Activated CD8-positive, alpha-beta memory T cell treated with anti-CD3 and anti-CD28 coated beads, Interleukin-2, amount 50 U/mL, for 24 hours (primary cell): Measurements from ENCODE around the gene SNRNP70.

Experiments used
- DNase-seq: peaks from one replicate; pipeline ENCODE4 v3.0.0-alpha.2; 2020; ENCODE audit errors: extremely low read depth

Gene SNRNP70

GRCh38 chr19:49098795-49099194 is 13.5 kb downstream of the SNRNP70 start:
- DNase-seq = no peak

GRCh38 chr19:49101160-49101559 is 15.9 kb downstream of the SNRNP70 start:
- no peak for DNase-seq

- no peak for DNase-seq
Observed at GRCh38 chr19:49102303-49102702, 17.1 kb downstream of the SNRNP70 start.

- no peak for DNase-seq
Observed at GRCh38 chr19:49103331-49104085, 18.3 kb downstream of the SNRNP70 start.

GRCh38 chr19:49104229-49104864 is 19.1 kb downstream of the SNRNP70 start:
- no peak for DNase-seq

- peak; percentile 28 for DNase-seq
Observed at GRCh38 chr19:49106648-49107135, 21.4 kb downstream of the SNRNP70 start.

GRCh38 chr19:49107625-49108459 is 22.6 kb downstream of the SNRNP70 start:
- DNase-seq = no peak

GRCh38 chr19:49109051-49109450 is 23.8 kb downstream of the SNRNP70 start:
- no peak for DNase-seq

GRCh38 chr19:49109569-49110233 is 24.4 kb downstream of the SNRNP70 start:
- no peak for DNase-seq

GRCh38 chr19:49110567-49110966 is 25.3 kb downstream of the SNRNP70 start:
- DNase-seq = no peak

- no peak for DNase-seq
Observed at GRCh38 chr19:49111218-49111998, 26.2 kb downstream of the SNRNP70 start.

GRCh38 chr19:49113762-49114629 is 28.7 kb downstream of the SNRNP70 start, which contains the start of gene LIN7B:
TSS of gene LIN7B (plus strand) at chr19:49114370. CDS start at chr19:49114405, 35 bp downstream.
- DNase-seq = no peak

GRCh38 chr19:49114630-49115363 is 29.5 kb downstream of the SNRNP70 start:
- DNase-seq = no peak

GRCh38 chr19:49116544-49116943 is 31.3 kb downstream of the SNRNP70 start:
- no peak for DNase-seq

GRCh38 chr19:49117677-49118564 is 32.7 kb downstream of the SNRNP70 start:
- DNase-seq = no peak

GRCh38 chr19:49118565-49119410 is 33.5 kb downstream of the SNRNP70 start, which contains the start of gene C19orf73:
TSS of gene C19orf73 (minus strand) at chr19:49119143. CDS start at chr19:49119022, 121 bp downstream.
- DNase-seq = peak; percentile 78
